G401.6 (cell line): ENCODE measurements around the gene NRP2.

Experiments
- FAIRE-seq: peaks from 2 replicates; lab custom pipeline; 2012; peaks lifted over from hg19 to GRCh38; lab: Jason Lieb, UNC

The NRP2 gene

GRCh38 chr2:205732314-205732713 is 50.0 kb downstream of the NRP2 start:
- FAIRE-seq, result no peak

GRCh38 chr2:205733082-205733481 is 50.8 kb downstream of the NRP2 start:
- no peak for FAIRE-seq

GRCh38 chr2:205733648-205734047 is 51.3 kb downstream of the NRP2 start:
- no peak for FAIRE-seq

GRCh38 chr2:205734436-205735037 is 52.2 kb downstream of the NRP2 start:
- FAIRE-seq, result no peak

GRCh38 chr2:205738117-205738968 is 56.0 kb downstream of the NRP2 start:
- no peak for FAIRE-seq

GRCh38 chr2:205739620-205740019 is 57.3 kb downstream of the NRP2 start:
- FAIRE-seq, result no peak

GRCh38 chr2:205740381-205740780 is 58.1 kb downstream of the NRP2 start:
- no peak for FAIRE-seq

- no peak for FAIRE-seq
These were observed 59.1 kb downstream of the NRP2 start for GRCh38 chr2:205741256-205741978.

GRCh38 chr2:205743137-205743536 is 60.8 kb downstream of the NRP2 start:
- no peak for FAIRE-seq

- FAIRE-seq, result no peak
These were observed 61.8 kb downstream of the NRP2 start for GRCh38 chr2:205744074-205744591.

GRCh38 chr2:205745661-205746419 is 63.5 kb downstream of the NRP2 start:
- no peak for FAIRE-seq

GRCh38 chr2:205746420-205746785 is 64.1 kb downstream of the NRP2 start:
- FAIRE-seq, result no peak

- no peak for FAIRE-seq
These were observed 65.6 kb downstream of the NRP2 start for GRCh38 chr2:205747829-205748386.

- FAIRE-seq, result no peak
These were observed 66.3 kb downstream of the NRP2 start for GRCh38 chr2:205748639-205749038.

- no peak for FAIRE-seq
These were observed 66.8 kb downstream of the NRP2 start for GRCh38 chr2:205749078-205749477.

GRCh38 chr2:205750797-205751196 is 68.5 kb downstream of the NRP2 start:
- no peak for FAIRE-seq

- no peak for FAIRE-seq
These were observed 69.3 kb downstream of the NRP2 start for GRCh38 chr2:205751569-205752031.

- FAIRE-seq, result no peak
These were observed 70.1 kb downstream of the NRP2 start for GRCh38 chr2:205752296-205752820.

GRCh38 chr2:205752924-205753323 is 70.6 kb downstream of the NRP2 start:
- no peak for FAIRE-seq

GRCh38 chr2:205754285-205754923 is 72.1 kb downstream of the NRP2 start:
- no peak for FAIRE-seq

- FAIRE-seq, result no peak
These were observed 72.6 kb downstream of the NRP2 start for GRCh38 chr2:205754924-205755321.
